Stimulated activated CD8-positive, alpha-beta memory T cell treated with anti-CD3 and anti-CD28 coated beads, Interleukin-7, amount 100 ng/mL, for 24 hours (primary cell): Measurements from ENCODE around the gene GLT8D1.
"Not testable (repeated sequence)": the region's sequence is repeated elsewhere in the genome, so short reads cannot be mapped to it uniquely, and the experiment has no call there.

Source experiments
- DNase-seq: peaks from one replicate; pipeline ENCODE4 v3.0.0-alpha.2; 2020; ENCODE audit warnings: low read depth

The GLT8D1 gene

DNA sequence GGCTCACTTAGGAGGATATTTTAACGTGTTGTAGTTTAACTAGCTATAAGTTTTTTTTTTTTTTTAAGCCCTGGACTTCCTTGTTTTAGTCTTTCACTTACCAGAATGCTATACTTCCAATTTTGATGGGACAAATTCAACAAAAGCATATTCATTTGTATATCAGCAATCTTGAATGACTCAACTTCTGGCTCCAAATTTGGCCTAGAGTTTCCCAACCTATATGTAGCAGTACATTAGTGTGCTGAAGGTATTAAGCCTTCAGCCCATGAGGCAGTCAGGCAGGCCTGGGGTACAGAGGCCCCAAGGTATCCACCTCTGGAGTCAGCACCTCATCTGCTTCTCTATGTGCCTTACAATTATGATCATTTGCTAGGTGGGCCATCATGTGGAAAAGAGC lies 25.8 kb downstream of the GLT8D1 start:
- DNase-seq = no peak

DNA sequence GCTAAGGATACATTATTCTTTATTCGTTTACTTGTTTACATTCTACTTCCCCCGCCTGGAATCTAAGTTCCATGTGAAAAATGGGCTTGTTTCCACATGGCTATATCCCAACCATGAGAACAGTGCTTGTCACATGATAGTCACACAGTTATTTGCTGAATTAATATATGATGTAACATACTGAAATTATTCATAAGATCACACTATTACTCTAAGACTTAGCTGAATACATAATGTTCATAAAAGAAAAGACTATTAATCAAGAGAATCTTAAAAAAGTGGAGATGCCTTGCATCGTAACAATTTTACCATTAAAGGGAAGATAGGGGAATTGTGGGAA lies 26.4 kb downstream of the GLT8D1 start:
- DNase-seq = no peak

DNA sequence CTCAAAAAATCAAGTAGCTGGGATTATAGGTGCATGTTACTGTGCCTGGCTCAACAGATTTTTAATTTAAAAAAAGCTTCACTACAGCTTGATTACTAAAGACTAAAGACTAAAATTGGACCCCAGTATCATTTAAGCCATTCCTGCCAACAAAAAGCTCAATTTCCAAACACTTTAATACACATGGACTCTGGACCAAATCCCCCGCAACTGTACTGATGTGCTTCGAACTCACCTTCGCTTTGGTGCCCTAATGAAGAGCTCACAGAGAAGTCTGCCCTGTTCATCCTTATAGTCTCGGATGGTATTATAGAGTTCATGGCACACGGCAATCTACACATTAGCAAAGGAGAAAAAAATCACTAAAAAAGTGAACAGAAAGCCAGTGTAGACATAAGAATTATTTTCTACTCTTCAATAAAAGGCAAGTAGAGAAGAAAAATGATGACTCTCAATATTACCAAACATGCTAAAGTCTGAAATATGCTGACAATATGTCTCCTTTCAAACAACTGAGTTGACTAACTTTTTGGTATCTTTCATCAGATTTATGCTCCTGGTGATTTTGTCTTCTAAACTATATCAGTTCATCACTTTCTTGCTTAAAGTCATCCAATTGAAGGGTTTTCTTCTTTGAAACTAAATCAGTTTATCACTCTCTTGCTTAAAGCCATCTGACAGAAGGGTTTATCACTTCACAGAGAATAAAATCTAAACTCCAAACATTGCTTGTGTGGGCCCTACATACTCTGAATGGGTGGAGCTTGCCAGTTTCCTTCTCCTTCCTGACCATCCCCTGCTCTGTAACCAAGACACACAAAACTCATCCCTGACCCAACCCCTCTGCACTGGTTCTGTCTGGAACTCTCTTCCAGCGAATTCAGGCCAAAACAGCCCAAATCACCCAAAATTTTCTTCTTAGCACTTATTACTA lies 27.1 kb downstream of the GLT8D1 start:
- DNase-seq = no peak

DNA sequence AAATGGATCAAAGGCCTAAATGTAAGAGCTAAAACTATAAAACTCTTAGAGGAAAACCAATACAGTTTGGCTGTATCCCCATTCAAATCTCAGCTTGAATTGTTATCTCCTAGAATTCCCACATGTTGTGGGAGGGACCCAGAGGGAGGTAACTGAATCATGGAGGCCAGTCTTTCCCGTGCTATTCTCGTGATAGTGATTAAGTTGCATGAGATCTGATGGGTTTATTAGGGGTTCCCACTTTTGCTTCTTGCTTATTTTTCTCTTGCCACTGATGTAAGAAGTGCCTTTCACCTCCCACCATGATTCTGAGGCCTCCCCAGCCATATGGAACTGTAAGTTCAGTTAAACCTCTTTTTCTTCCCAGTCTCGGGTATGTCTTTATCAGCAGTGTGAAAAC lies 29.4 kb downstream of the GLT8D1 start:
- not testable (repeated sequence) for DNase-seq

DNA sequence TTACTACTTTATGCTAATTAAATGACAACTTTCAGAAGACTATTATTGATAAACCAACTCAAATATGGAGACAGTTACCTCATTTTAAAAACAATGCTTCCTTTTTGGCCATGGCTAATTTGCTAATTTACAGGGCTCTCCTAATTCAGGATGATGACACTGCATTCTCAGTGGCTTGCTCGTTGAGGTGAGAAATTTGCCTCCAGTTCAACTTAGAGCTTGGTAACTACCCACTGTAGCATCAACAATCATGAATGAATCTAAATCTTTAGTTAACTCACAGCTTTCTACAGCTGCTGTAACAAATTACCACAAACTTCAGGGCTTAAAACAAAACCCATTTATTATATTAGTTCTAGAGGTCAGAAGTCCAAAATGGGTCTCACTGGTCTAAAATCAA lies 33.9 kb downstream of the GLT8D1 start:
- DNase-seq = no peak

DNA sequence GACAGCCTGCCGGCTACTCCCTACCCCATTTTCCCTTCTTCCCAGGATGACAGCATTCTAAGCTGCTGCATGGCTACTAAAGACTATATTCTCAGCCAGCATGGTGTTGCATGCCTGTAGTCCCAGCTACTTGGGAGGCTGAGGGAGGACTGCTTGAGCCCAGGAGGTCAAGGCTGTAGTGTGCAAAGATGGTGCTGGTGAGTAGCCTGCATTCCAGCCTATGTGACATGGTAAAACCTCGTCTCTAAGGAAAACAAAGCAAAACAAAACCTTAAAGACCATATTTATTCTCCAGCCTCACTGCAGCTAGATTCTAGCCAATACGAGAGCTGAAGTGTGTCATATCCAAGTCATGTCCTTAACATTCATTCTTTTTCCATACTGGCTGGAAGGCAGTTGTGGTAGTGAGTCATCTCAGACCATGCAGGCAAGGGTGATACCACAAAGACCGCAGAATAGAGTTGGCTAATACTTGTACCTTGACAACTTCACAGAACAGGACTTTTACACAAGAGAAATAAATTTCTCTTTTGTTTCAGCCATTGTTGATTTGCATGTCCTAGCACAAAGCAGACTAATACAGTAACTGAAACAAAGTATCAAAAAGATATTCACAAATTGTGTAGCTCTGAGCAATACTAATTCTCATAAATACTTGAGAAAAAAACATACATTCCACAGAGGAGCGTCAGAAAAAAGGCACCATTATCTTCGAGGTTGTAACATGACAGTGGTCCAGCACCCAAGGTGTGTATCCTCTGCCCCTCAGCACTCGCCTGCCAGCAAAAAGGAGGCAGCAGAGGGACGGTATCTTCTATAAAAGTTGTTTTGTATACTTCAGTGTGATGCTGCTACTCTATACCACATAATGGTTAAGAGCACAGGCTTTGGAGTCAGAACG lies 34.7 kb downstream of the GLT8D1 start:
- no peak for DNase-seq

DNA sequence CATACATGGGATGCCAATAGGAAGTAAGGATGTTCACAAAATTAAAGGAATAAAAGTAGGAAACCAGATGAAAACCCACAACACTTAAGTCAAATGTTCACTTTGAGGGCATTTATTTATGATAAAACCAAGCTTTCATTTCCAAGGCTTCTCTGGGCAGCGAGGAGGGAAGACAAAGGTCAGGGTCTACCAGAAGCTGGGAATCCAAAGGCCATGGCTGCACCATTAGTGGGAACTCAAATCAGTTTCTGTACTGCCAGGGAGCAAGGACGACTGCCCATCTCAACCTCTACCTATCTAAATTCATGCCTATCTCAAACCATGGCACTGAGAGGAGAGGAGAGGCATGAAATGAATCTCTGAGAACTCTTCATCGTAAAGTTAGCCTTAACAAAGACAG lies 42.5 kb downstream of the GLT8D1 start:
- no peak for DNase-seq

DNA sequence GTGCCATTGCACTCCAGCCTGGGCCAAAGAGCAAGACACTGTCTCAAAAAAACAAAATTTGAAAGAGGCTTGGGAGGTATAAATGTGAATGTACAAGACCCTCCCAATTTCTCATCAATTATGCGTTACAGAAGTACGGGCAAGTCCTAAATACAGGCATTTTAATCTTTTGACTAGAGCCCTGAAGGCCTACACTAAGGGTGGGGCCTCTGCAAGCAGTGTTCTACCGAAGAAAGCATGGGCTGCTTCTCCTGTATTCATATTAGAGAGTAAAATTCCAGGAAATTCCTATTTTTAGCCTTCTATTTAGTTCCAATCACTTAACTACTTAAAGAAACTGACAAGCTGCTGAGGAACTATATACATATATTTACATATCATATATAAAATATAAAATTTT lies 45.5 kb downstream of the GLT8D1 start:
- no peak for DNase-seq

DNA sequence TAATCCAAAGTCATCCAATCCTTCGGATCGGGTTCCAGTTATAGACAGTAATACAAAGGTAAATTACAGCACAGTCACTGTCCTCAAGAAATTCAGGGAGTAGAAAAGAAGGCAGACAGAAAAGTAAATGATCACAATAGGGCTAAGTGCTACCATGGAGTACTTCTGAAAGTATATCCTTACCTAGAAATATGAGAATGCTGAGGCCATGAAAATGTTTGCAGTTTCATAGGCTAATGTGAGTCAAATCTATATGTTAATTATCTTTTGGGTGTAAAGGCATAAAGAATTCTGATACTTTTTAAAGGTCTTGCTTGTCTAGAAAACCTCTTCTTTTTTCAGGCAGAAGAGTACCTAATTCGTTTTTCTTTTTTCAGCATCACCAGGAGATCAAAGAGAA lies 49.7 kb downstream of the GLT8D1 start:
- no peak for DNase-seq

DNA sequence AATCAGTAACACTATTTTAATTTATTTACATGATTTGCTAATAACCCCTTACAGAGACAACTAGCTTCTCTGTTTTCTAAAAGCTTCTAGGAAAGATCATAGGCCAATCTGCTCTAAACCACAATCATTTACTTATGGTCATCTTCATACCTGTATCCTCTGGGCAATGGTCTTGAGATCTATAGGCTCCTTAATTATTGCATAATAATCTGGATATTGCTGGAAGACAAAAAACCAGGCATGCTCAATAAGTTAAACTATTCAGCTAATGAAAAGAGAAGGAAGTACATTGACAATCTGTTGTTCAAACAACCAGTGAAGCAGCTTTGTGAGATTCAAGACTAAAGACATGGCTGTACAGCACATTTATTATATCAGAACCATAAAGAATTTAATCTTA lies 54.0 kb downstream of the GLT8D1 start:
- no peak for DNase-seq

DNA sequence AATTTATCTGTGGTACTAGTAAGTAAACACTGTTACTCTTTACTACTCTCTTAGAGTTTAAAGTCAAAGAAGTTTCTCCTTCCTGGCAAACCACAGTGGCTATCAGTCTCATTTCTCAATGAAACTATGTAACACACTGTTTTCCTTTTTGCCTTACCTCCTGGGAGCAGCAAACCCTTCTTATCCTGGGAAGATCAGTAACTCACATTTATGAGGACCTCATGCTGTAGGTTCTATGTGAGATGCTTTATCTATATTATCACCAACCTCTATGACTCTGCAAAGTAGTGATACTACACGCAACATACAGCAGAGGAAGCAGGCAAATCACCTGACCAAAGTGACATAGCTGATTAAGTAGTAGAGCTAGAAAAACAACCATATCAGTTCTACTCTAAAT lies 55.2 kb downstream of the GLT8D1 start:
- DNase-seq = no peak

DNA sequence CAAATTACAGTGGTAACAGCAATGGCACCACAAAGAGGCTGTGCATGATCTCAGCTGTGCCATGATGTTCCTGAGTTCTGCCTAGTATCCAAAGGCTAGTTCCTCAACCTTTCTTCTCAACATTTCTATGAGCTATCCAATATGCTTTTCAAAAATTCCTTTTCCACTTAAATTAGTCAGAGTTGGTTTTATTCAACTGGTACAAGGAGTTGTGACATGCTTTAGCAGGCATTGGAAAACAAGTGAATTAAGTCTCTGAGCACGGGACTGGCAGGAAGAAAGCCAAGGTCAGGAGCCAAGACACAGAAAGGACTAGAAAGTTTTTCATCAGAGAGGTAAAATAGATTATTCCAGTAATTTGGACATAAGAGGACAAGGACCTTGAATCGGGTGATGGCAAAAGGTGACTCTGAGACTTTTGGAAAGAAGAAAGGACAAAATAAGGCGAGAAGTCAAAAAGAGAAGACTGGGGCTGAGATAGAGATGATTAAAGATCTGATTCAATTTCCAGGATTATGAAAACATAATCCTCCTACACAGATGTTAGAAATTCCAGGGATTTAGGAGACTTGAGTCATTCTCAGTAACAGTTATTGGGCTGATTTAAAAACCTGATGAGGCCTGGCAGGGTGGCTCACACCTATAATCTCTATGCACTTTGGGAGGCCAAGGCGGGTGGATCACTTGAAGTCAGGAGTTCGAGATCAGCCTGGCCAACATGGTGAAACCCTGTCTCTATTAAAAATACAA lies 56.0 kb downstream of the GLT8D1 start:
- no peak for DNase-seq

DNA sequence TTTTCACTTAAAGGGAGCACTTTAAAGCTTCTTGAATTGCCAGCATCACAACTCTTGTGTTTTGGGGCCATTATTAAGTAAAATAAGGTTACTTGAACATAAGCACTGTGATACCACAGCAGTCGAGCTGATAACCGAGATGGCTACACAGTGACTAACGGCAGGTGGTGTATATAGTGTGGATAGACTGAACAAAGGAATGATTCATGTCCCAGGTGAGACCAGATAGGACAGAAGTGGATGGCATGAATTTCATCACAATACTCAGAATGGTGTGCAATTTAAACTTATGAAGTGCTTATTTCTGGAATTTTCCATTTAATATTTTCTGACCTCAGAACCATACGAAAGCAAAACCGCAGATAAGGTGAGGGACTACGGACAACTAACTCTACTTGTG lies 60.0 kb downstream of the GLT8D1 start:
- no peak for DNase-seq
